ENCODE data around the gene OPA1. TPM values are rescaled to one million over a fixed set of nuclear protein-coding genes. Genes with fewer than 3 reads are reported as not detected.

The OPA1 gene
- polyA plus RNA-seq, 1 experiment: 19.2 TPM

GRCh38 chr3:193630005-193630404 lies 37.0 kb downstream of the OPA1 start:
- CTCF ChIA-PET: interaction anchor here (1.0 kb wide), 1 partner anchor 8 kb away, joined by 3 read pairs; no protein-coding TSS in a partner anchor
- Histone ChIP-seq H3K4me3 (ENCODE audit: low read depth, low read length) (no peak overlapping the region), H3K36me3 (ENCODE audit: control insufficient read depth, insufficient read depth, low read length) (peaks cover 1% of the 10 kb centered on the region; the same call in 1 of the 2 replicates), H3K27me3 (ENCODE audit: control insufficient read depth, insufficient read depth, low read length) (no peaks in the 10 kb centered on the region)
- TF ChIP-seq, protein P1, sequence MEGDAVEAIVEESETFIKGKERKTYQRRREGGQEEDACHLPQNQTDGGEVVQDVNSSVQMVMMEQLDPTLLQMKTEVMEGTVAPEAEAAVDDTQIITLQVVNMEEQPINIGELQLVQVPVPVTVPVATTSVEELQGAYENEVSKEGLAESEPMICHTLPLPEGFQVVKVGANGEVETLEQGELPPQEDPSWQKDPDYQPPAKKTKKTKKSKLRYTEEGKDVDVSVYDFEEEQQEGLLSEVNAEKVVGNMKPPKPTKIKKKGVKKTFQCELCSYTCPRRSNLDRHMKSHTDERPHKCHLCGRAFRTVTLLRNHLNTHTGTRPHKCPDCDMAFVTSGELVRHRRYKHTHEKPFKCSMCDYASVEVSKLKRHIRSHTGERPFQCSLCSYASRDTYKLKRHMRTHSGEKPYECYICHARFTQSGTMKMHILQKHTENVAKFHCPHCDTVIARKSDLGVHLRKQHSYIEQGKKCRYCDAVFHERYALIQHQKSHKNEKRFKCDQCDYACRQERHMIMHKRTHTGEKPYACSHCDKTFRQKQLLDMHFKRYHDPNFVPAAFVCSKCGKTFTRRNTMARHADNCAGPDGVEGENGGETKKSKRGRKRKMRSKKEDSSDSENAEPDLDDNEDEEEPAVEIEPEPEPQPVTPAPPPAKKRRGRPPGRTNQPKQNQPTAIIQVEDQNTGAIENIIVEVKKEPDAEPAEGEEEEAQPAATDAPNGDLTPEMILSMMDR (IDR thresholded peaks at IDR 0.05; ENCODE audit: insufficient read depth, low read depth, low read length): no peak
- POLR2A ChIA-PET: interaction anchor here (0.6 kb wide), 1 partner anchor 13 kb away, joined by 4 read pairs; no protein-coding TSS in a partner anchor
- DNase-seq (ENCODE audit: low read depth): no peak

DNA sequence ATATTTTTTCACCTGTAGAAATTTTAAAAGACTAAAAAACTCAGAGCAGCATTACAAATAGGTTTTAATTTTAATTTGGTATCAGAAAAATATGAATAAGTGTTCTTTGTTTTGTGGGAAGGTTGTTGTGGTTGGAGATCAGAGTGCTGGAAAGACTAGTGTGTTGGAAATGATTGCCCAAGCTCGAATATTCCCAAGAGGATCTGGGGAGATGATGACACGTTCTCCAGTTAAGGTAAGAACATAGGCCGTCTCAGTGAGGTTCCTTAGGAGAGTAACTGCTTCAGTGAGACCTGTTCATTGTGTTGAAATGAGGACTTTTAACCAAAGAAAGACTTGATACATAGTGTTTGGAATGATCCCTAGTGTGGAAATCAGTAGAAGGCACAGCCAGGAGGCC lies 44.8 kb downstream of the OPA1 start:
- DNase-seq (ENCODE audit: low read depth): no peak
- no peaks in the 10 kb centered on the region for H3K27me3 ChIP-seq (ENCODE audit: control insufficient read depth, insufficient read depth, low read length)
- POLR2A ChIA-PET: no interaction called here
- CTCF ChIA-PET: interaction anchor here (0.7 to 1.5 kb wide), 3 partner anchors 8 to 678 kb away, joined by 3 to 4 read pairs (median 3); no protein-coding TSS in a partner anchor
- H3K4me3 ChIP-seq (ENCODE audit: low read depth, low read length): no peak overlapping the region
- peaks cover 6% of the 10 kb centered on the region; the same call in 1 of the 2 replicates for H3K36me3 ChIP-seq (ENCODE audit: control insufficient read depth, insufficient read depth, low read length)
- TF ChIP-seq, protein P1 (IDR thresholded peaks at IDR 0.05; ENCODE audit: insufficient read depth, low read depth, low read length): no peak

DNA sequence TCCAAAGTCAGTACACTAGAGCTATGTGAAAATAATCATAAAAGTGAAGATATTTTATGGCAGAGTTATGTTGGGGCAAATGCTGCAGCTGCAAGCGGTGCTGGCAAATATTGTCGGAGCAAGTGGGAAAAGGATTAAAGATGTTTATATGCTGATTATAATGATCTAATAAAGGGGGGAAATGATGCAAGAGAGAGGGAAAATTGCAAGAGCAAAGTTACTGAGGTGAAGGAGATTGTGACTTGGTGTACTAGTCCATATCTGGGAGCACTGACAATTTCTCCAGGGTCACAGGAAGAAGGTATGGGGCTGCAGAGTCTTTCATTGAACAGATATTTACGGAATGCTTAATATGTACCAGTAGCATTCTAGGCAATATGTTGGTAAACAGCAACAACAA lies 45.8 kb downstream of the OPA1 start:
- TF ChIP-seq, protein P1 (IDR thresholded peaks at IDR 0.05; ENCODE audit: insufficient read depth, low read depth, low read length): no peak
- H3K36me3 ChIP-seq (ENCODE audit: control insufficient read depth, insufficient read depth, low read length): peaks cover 6% of the 10 kb centered on the region; the same call in 1 of the 2 replicates
- POLR2A ChIA-PET: no interaction called here

DNA sequence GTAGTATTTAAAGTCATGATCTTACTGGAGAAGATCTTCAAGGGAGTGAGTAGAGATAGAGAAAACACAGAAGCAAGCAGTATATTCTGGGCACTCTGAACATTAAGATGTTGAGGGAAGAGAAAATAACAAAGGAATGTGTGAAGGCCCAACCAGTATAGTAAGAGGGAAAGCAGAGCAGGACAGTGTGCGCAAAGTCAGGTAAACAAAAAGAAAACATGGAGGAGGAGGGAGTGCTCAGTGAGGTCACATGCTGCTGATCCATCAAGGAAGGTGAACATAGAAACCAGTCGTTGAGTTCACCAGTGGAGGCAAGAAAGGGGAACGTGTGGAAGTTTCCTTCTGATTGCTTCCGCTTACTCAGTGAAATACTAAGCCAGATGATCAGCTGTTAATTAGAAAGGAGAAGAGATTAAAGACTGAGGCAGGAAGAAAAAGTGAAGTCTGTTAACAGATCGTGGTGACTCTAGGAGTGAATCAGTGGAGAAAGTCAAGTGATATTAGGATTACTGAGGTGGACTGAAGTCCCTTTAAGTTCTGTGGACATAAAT lies 47.2 kb downstream of the OPA1 start:
- POLR2A ChIA-PET: no interaction called here
- peaks cover 6% of the 10 kb centered on the region for H3K36me3 ChIP-seq (ENCODE audit: control insufficient read depth, insufficient read depth, low read length)
- TF ChIP-seq, protein P1 (IDR thresholded peaks at IDR 0.05; ENCODE audit: insufficient read depth, low read depth, low read length): no peak

More for the DNA sequence above, 45.8 kb downstream of the OPA1 start:
- no peaks in the 10 kb centered on the region for H3K27me3 ChIP-seq (ENCODE audit: control insufficient read depth, insufficient read depth, low read length)
- DNase-seq (ENCODE audit: low read depth): no peak
- no peak overlapping the region for H3K4me3 ChIP-seq (ENCODE audit: low read depth, low read length)
- CTCF ChIA-PET: interaction anchor here (0.7 to 1.5 kb wide), 3 partner anchors 9 to 27 kb away, joined by 3 to 4 read pairs (median 3); no protein-coding TSS in a partner anchor

GRCh38 chr3:193640728-193641439 lies 47.9 kb downstream of the OPA1 start:
- POLR2A ChIA-PET: no interaction called here
- DNase-seq (ENCODE audit: low read depth): no peak
- CTCF ChIA-PET: interaction anchor here (0.6 to 1.4 kb wide), 4 partner anchors 10 to 672 kb away, joined by 3 to 4 read pairs (median 4); no protein-coding TSS in a partner anchor
- Histone ChIP-seq H3K4me3 (ENCODE audit: low read depth, low read length) (no peak overlapping the region), H3K27me3 (ENCODE audit: control insufficient read depth, insufficient read depth, low read length) (no peaks in the 10 kb centered on the region), H3K36me3 (ENCODE audit: control insufficient read depth, insufficient read depth, low read length) (peaks cover 6% of the 10 kb centered on the region)
- TF ChIP-seq, protein P1 (IDR thresholded peaks at IDR 0.05; ENCODE audit: insufficient read depth, low read depth, low read length): no peak

More for the DNA sequence above, 47.2 kb downstream of the OPA1 start:
- CTCF ChIA-PET: no interaction called here
- Histone ChIP-seq H3K4me3 (ENCODE audit: low read depth, low read length) (no peak overlapping the region), H3K27me3 (ENCODE audit: control insufficient read depth, insufficient read depth, low read length) (no peaks in the 10 kb centered on the region)
- no peak for DNase-seq (ENCODE audit: low read depth)
